A673 (cell line): ENCODE measurements around the gene NDST1.

Experiments used
- CTCF ChIP-seq: fragments of 300-800, 200-600 bp; sonication (generic); conservative IDR thresholded peaks from 2 replicates; pipeline ENCODE4 v1.5.1; 2017; ENCODE audit warnings: low read depth, mild to moderate bottlenecking, antibody characterized with exemption, low read length, moderate library complexity, mixed read lengths
- EZH2 ChIP-seq: fragments of 200-600 bp; sonication (generic); IDR thresholded peaks from 2 replicates; pipeline ENCODE4 v1.6.1; 2017; ENCODE audit warnings: borderline replicate concordance, low read depth, mild to moderate bottlenecking, mixed read lengths, antibody characterized with exemption, low read length; ENCODE audit not compliant: poor library complexity, severe bottlenecking

- no peak for TF ChIP-seq CTCF
- no peak for TF ChIP-seq EZH2
Observed at GRCh38 chr5:150487199-150488061, 20.5 kb upstream of the NDST1 start.
